Lower leg skin (tissue), 3 donors: ENCODE results near the gene IRGQ.

ENCODE experiments used
- CTCF ChIP-seq, 3 donors: fragments of 450-650 bp; IDR thresholded peaks; one replicate each; pipeline ENCODE4 v1.5.1; 2016; ENCODE audit warnings: antibody characterized with exemption in 3 of 3, mild to moderate bottlenecking in 3 of 3, moderate library complexity in 2 of 3
- POLR2A ChIP-seq, 2 donors: fragments of 450-650 bp; IDR thresholded peaks; one replicate each; pipeline ENCODE4 v1.6.1; 2016 to 2017; ENCODE audit warnings: antibody characterized with exemption in 2 of 2, mild to moderate bottlenecking in 1 of 2, moderate library complexity in 1 of 2

DNA sequence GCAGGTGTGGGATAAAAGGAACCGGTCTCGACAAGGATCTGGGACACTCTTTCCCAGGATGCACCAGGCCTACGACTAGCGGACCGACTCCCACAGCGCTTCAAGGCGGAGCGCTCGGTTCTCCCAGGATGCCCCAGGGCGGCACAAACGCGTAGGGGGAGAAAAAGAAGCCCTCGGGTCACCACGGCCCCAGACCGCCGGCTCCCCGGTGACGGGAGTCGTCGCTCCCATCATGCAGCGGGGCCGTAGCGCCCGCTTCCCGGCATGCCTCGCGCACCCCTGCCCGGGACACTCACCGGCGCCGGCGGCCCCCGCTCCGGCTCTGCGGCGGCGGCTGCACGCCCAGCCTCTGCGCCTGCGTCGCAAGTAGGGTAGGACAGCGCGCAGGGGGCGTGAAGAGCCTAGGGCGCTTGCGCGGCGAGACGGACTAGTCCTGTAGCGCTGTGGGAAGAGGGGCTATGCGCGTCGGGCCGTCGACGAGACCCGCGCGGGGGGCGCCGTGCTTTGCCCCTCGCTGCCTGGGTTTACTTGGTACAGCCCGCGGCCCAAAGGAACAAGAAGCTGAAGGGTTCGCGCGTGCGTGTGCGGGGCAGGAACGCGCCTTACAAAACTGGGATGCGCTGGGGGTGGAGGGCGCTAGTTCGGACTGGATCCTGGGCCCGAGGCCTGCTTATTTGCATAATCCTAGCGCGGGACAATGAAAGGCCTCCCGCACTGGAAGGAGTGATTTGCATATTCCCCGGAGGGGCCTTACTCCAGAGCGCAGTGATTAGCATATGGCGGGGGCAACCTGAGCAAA lies 23.5 kb upstream of the IRGQ start, which contains the start of gene ZNF428:
- TF ChIP-seq POLR2A (IDR thresholded peaks at IDR 0.05) (no peak), CTCF (IDR thresholded peaks at IDR 0.05) (no peak)
